GM04503 (cell line): Measurements from ENCODE around the gene EXPH5.

Experiments
- DNase-seq: peaks from one replicate; pipeline ENCODE4 v3.0.0-alpha.2; 2012; ENCODE audit warnings: low read depth

The EXPH5 gene

GRCh38 chr11:108508653-108509593 is 84.6 kb downstream of the EXPH5 start:
- DNase-seq, result no peak

- DNase-seq, result no peak
These were observed 92.2 kb downstream of the EXPH5 start for GRCh38 chr11:108501396-108501795.

GRCh38 chr11:108500721-108501120 is 92.8 kb downstream of the EXPH5 start:
- DNase-seq, result no peak

GRCh38 chr11:108500169-108500568 is 93.4 kb downstream of the EXPH5 start:
- no peak for DNase-seq

GRCh38 chr11:108498816-108499408 is 94.7 kb downstream of the EXPH5 start:
- DNase-seq, result no peak

GRCh38 chr11:108498046-108498815 is 95.3 kb downstream of the EXPH5 start, which contains the start of gene POGLUT3:
Gene POGLUT3 (minus strand): TSS chr11:108498384. CDS start chr11:108498366, 18 bp downstream.
- DNase-seq, result no peak

GRCh38 chr11:108497317-108498045 is 96.1 kb downstream of the EXPH5 start:
- peak; percentile 93 for DNase-seq

- no peak for DNase-seq
These were observed 96.8 kb downstream of the EXPH5 start for GRCh38 chr11:108496643-108497256.

GRCh38 chr11:108495326-108495725 is 98.2 kb downstream of the EXPH5 start:
- no peak for DNase-seq

GRCh38 chr11:108494182-108494581 is 99.4 kb downstream of the EXPH5 start:
- DNase-seq, result no peak

- DNase-seq, result no peak
These were observed 101.6 kb downstream of the EXPH5 start for GRCh38 chr11:108491936-108492335.

GRCh38 chr11:108486828-108487227 is 106.7 kb downstream of the EXPH5 start:
- no peak for DNase-seq

GRCh38 chr11:108486331-108486730 is 107.2 kb downstream of the EXPH5 start:
- no peak for DNase-seq

GRCh38 chr11:108483163-108483562 is 110.4 kb downstream of the EXPH5 start:
- no peak for DNase-seq

GRCh38 chr11:108474664-108475463 is 118.7 kb downstream of the EXPH5 start:
- no peak for DNase-seq

GRCh38 chr11:108472681-108473080 is 120.9 kb downstream of the EXPH5 start:
- no peak for DNase-seq

- no peak for DNase-seq
These were observed 125.1 kb downstream of the EXPH5 start for GRCh38 chr11:108468478-108468864.

- DNase-seq, result peak; percentile 78
These were observed 126.3 kb downstream of the EXPH5 start, which contains the start of gene C11orf65 for GRCh38 chr11:108467091-108467823. Gene C11orf65 (minus strand): TSS chr11:108467529. CDS start chr11:108461559, 5,970 bp downstream.

GRCh38 chr11:108466405-108466804 is 127.2 kb downstream of the EXPH5 start:
- DNase-seq, result no peak
